Muscle of leg (tissue), 11 donors: ENCODE data around the gene TFAP2E. TPM values are rescaled to one million over a fixed set of nuclear protein-coding genes. Genes with fewer than 3 reads are reported as not detected.
"Not testable (repeated sequence)": the region's sequence is repeated elsewhere in the genome, so short reads cannot be mapped to it uniquely, and the experiment has no call there.

Experiments
- DNase-seq: peaks from one replicate; pipeline ENCODE4 v3.0.0; 2013
- H3K27ac ChIP-seq: one replicate; pipeline ENCODE4 v1.5.1; 2013; ENCODE audit warnings: mild to moderate bottlenecking, low read length, control low read depth
- H3K27me3 ChIP-seq: one replicate; pipeline ENCODE4 v1.6.1; 2013; ENCODE audit warnings: low read length; ENCODE audit not compliant: control insufficient read depth, insufficient read depth
- H3K36me3 ChIP-seq: one replicate; pipeline ENCODE4 v1.6.1; 2013; ENCODE audit warnings: low read length; ENCODE audit not compliant: control insufficient read depth, insufficient read depth
- H3K4me1 ChIP-seq: one replicate; pipeline ENCODE4 v1.6.1; 2013; ENCODE audit warnings: low read length; ENCODE audit not compliant: control insufficient read depth, insufficient read depth
- H3K4me3 ChIP-seq: one replicate; pipeline ENCODE4 v1.5.1; 2013; ENCODE audit warnings: low read length, control low read depth
- H3K9me3 ChIP-seq: replicated peaks from 2 replicates; pipeline ENCODE4 v1.6.1; 2013; ENCODE audit warnings: low read depth, low read length; ENCODE audit not compliant: control insufficient read depth
- WGBS: methylation state at CpG from one replicate; pipeline ENCODE4 v1.1.5; 2013; ENCODE audit warnings: missing lambda C conversion rate; ENCODE audit not compliant: insufficient coverage; 5-methylcytosine and 5-hydroxymethylcytosine counted together
- polyA plus RNA-seq, 8 donors: library from polyadenylated mRNA; unstranded; fragments of 120-200 nt; gene quantifications; one replicate each; pipeline versions ENCODE4 v1.2.1 to v1.2.3, GENCODE V29; 2013; ENCODE audit warnings: inconsistent platforms in 1 of 8, low replicate concordance in 1 of 8; ENCODE audit not compliant: insufficient read length in 8 of 8, insufficient read depth in 1 of 8
- total RNA-seq: library from RNA; stranded (reverse); fragments of 120-200 nt; gene quantifications from one replicate; pipeline ENCODE4 v1.2.4, GENCODE V29; 2013

TFAP2E gene
- total and polyA plus RNA-seq, 9 donors = 0.37 to 0.94 (median 0.80) TPM

GRCh38 chr1:35585281-35585680 is 12.2 kb downstream of the TFAP2E start:
- Histone ChIP-seq H3K36me3 (no peaks in the 10 kb centered on the region), H3K27ac (no peak overlapping the region), H3K4me1 (no peaks in the 10 kb centered on the region), H3K9me3 (no peaks in the 10 kb centered on the region), H3K4me3 (no peak overlapping the region), H3K27me3 (no peaks in the 10 kb centered on the region)
- DNase-seq = no peak
- 100% methylated on average over 1 of the region's 3 CpGs for WGBS

- H3K27me3 ChIP-seq, H3K9me3 ChIP-seq, H3K36me3 ChIP-seq, H3K4me3 ChIP-seq, H3K4me1 ChIP-seq, DNase-seq, H3K27ac ChIP-seq: not testable (repeated sequence)
- WGBS = no CpG with 5 or more reads among the region's 1 CpG
Observed at GRCh38 chr1:35585805-35586204, 12.7 kb downstream of the TFAP2E start.

GRCh38 chr1:35586808-35587207 is 13.7 kb downstream of the TFAP2E start:
- WGBS = 87% methylated on average over 3 of the region's 7 CpGs
- DNase-seq = no peak
- no peaks in the 10 kb centered on the region for H3K27me3 ChIP-seq
- H3K4me3 ChIP-seq = no peak overlapping the region
- H3K4me1 ChIP-seq = no peaks in the 10 kb centered on the region
- H3K27ac ChIP-seq = no peak overlapping the region
- H3K9me3 ChIP-seq = no peaks in the 10 kb centered on the region
- no peaks in the 10 kb centered on the region for H3K36me3 ChIP-seq

- no peak for DNase-seq
- no peaks in the 10 kb centered on the region for H3K36me3 ChIP-seq
- no peak overlapping the region for H3K27ac ChIP-seq
- no peaks in the 10 kb centered on the region for H3K27me3 ChIP-seq
- no peak overlapping the region for H3K4me3 ChIP-seq
- 40% methylated on average over 1 of the region's 6 CpGs for WGBS
- no peaks in the 10 kb centered on the region for H3K9me3 ChIP-seq
- H3K4me1 ChIP-seq = no peaks in the 10 kb centered on the region
Observed at GRCh38 chr1:35587736-35588135, 14.6 kb downstream of the TFAP2E start.

GRCh38 chr1:35588197-35588910 is 15.2 kb downstream of the TFAP2E start:
- no peaks in the 10 kb centered on the region for H3K27me3 ChIP-seq
- WGBS = 34% methylated on average over 14 of the region's 21 CpGs

GRCh38 chr1:35589516-35590427 is 16.7 kb downstream of the TFAP2E start:
- H3K9me3 ChIP-seq = no peaks in the 10 kb centered on the region
- DNase-seq = no peak
- 93% methylated on average over 15 of the region's 15 CpGs for WGBS
- H3K27me3 ChIP-seq = no peaks in the 10 kb centered on the region
- no peak overlapping the region for H3K4me3 ChIP-seq
- H3K27ac ChIP-seq = no peak overlapping the region
- no peaks in the 10 kb centered on the region for H3K4me1 ChIP-seq
- no peaks in the 10 kb centered on the region for H3K36me3 ChIP-seq

More at GRCh38 chr1:35588197-35588910, 15.2 kb downstream of the TFAP2E start:
- H3K27ac ChIP-seq = no peak overlapping the region
- no peaks in the 10 kb centered on the region for H3K9me3 ChIP-seq
- no peak overlapping the region for H3K4me3 ChIP-seq
- no peaks in the 10 kb centered on the region for H3K4me1 ChIP-seq
- no peaks in the 10 kb centered on the region for H3K36me3 ChIP-seq
- no peak for DNase-seq

GRCh38 chr1:35590476-35591040 is 17.4 kb downstream of the TFAP2E start:
- 83% methylated on average over 24 of the region's 25 CpGs for WGBS
- H3K4me1 ChIP-seq = no peaks in the 10 kb centered on the region
- peaks cover 2% of the 10 kb centered on the region for H3K36me3 ChIP-seq
- no peak overlapping the region for H3K4me3 ChIP-seq
- H3K9me3 ChIP-seq = no peaks in the 10 kb centered on the region
- no peak for DNase-seq
- H3K27me3 ChIP-seq = no peaks in the 10 kb centered on the region
- H3K27ac ChIP-seq = no peak overlapping the region

- Histone ChIP-seq H3K27ac (no peak overlapping the region), H3K9me3 (no peaks in the 10 kb centered on the region), H3K4me1 (no peaks in the 10 kb centered on the region), H3K27me3 (no peaks in the 10 kb centered on the region), H3K36me3 (peaks cover 4% of the 10 kb centered on the region), H3K4me3 (no peak overlapping the region)
- 80% methylated on average over 4 of the region's 8 CpGs for WGBS
- no peak for DNase-seq
Observed at GRCh38 chr1:35591211-35591610, 18.1 kb downstream of the TFAP2E start.

GRCh38 chr1:35592991-35593769 is 20.1 kb downstream of the TFAP2E start:
- Histone ChIP-seq H3K27ac (no peak overlapping the region), H3K36me3 (peaks cover 8% of the 10 kb centered on the region), H3K9me3 (no peaks in the 10 kb centered on the region), H3K27me3 (no peaks in the 10 kb centered on the region), H3K4me1 (no peaks in the 10 kb centered on the region), H3K4me3 (no peak overlapping the region)
- DNase-seq = no peak
- 77% methylated on average over 4 of the region's 8 CpGs for WGBS
